Measurements from ENCODE around the gene TSEN54. TPM values are rescaled to one million over a fixed set of nuclear protein-coding genes. Genes with fewer than 3 reads are reported as not detected.

TSEN54 gene
- polyA plus RNA-seq, 1 donor (not counting 4 experiments of a cell fraction or from before 2014, with no cell fraction given): 24.1 TPM

- no peak overlapping the region for H3K27ac ChIP-seq (ENCODE audit: control insufficient read depth, insufficient read depth, low read length)
- no peak overlapping the region for H2AFZ ChIP-seq (ENCODE audit: control insufficient read depth, low read length)
- H3K9me3 ChIP-seq (ENCODE audit: control insufficient read depth, low read depth, low read length): no peaks in the 10 kb centered on the region
- H4K20me1 ChIP-seq (ENCODE audit: control insufficient read depth, extremely low read depth, insufficient read depth, low read length): no peaks in the 10 kb centered on the region
- no peak for DNase-seq (ENCODE audit: low read depth, low spot score)
- H3K4me3 ChIP-seq (ENCODE audit: control insufficient read depth in 2 of 3, extremely low read depth in 1 of 3, insufficient read depth in 2 of 3, low read depth in 1 of 3, low read length in 3 of 3): no peak overlapping the region
- dilution Hi-C loops (cut with MboI; ENCODE audit: extremely low pct_ligation_motif_present, low sequenced_read_pairs): no loop called here
- no peaks in the 10 kb centered on the region for H3K9me1 ChIP-seq (ENCODE audit: control insufficient read depth, extremely low read depth, insufficient read depth, low read length)
- no peak overlapping the region for H3K9ac ChIP-seq (ENCODE audit: control insufficient read depth, extremely low read depth, insufficient read depth, low read length)
- H3K27me3 ChIP-seq (ENCODE audit: control insufficient read depth, extremely low read depth, insufficient read depth, low read length): no peaks in the 10 kb centered on the region
- no peak overlapping the region for H3K4me2 ChIP-seq (ENCODE audit: control insufficient read depth, extremely low read depth, insufficient read depth, low read depth, low read length)
- no peak for FAIRE-seq
- no peaks in the 10 kb centered on the region for H3K4me1 ChIP-seq (ENCODE audit: control insufficient read depth, extremely low read depth, insufficient read depth, low read length)
- H3K79me2 ChIP-seq (ENCODE audit: control insufficient read depth, insufficient read depth, low read length): no peaks in the 10 kb centered on the region
- no peak for TF ChIP-seq CTCF (optimal IDR thresholded peaks at IDR 0.05 in 1 of 3, IDR thresholded peaks at IDR 0.05 in 1 of 3, conservative IDR thresholded peaks at IDR 0.05 in 1 of 3; ENCODE audit: extremely low read depth in 1 of 3, insufficient read depth in 2 of 3, low read length in 3 of 3)
- TF ChIP-seq EZH2 (IDR thresholded peaks at IDR 0.05; ENCODE audit: low read length): no peak
- peaks cover 3 to 20% of the 10 kb centered on the region in 2 experiments for H3K36me3 ChIP-seq (ENCODE audit: control insufficient read depth in 2 of 2, extremely low read depth in 1 of 2, insufficient read depth in 2 of 2, low read length in 2 of 2)
Observed at GRCh38 chr17:75563063-75563758, 46.9 kb downstream of the TSEN54 start.

GRCh38 chr17:75564195-75564594 lies 47.9 kb downstream of the TSEN54 start:
- dilution Hi-C loops (cut with MboI; ENCODE audit: extremely low pct_ligation_motif_present, low sequenced_read_pairs): no loop called here
- Histone ChIP-seq H4K20me1 (ENCODE audit: control insufficient read depth, extremely low read depth, insufficient read depth, low read length) (no peaks in the 10 kb centered on the region), H3K4me2 (ENCODE audit: control insufficient read depth, extremely low read depth, insufficient read depth, low read depth, low read length) (no peak overlapping the region), H3K36me3 (ENCODE audit: control insufficient read depth in 2 of 2, extremely low read depth in 1 of 2, insufficient read depth in 2 of 2, low read length in 2 of 2) (peaks cover 7 to 26% of the 10 kb centered on the region in 2 experiments), H3K27ac (ENCODE audit: control insufficient read depth, insufficient read depth, low read length) (no peak overlapping the region), H3K9me3 (ENCODE audit: control insufficient read depth, low read depth, low read length) (no peaks in the 10 kb centered on the region), H2AFZ (ENCODE audit: control insufficient read depth, low read length) (no peak overlapping the region), H3K27me3 (ENCODE audit: control insufficient read depth, extremely low read depth, insufficient read depth, low read length) (no peaks in the 10 kb centered on the region), H3K79me2 (ENCODE audit: control insufficient read depth, insufficient read depth, low read length) (no peaks in the 10 kb centered on the region), H3K4me3 (ENCODE audit: control insufficient read depth in 2 of 3, extremely low read depth in 1 of 3, insufficient read depth in 2 of 3, low read depth in 1 of 3, low read length in 3 of 3) (no peak overlapping the region), H3K9me1 (ENCODE audit: control insufficient read depth, extremely low read depth, insufficient read depth, low read length) (no peaks in the 10 kb centered on the region), H3K4me1 (ENCODE audit: control insufficient read depth, extremely low read depth, insufficient read depth, low read length) (no peaks in the 10 kb centered on the region), H3K9ac (ENCODE audit: control insufficient read depth, extremely low read depth, insufficient read depth, low read length) (no peak overlapping the region)
- no peak for FAIRE-seq
- no peak for DNase-seq (ENCODE audit: low read depth, low spot score)
- TF ChIP-seq EZH2 (IDR thresholded peaks at IDR 0.05; ENCODE audit: low read length): no peak
- no peak for TF ChIP-seq CTCF (optimal IDR thresholded peaks at IDR 0.05 in 1 of 3, IDR thresholded peaks at IDR 0.05 in 1 of 3, conservative IDR thresholded peaks at IDR 0.05 in 1 of 3; ENCODE audit: extremely low read depth in 1 of 3, insufficient read depth in 2 of 3, low read length in 3 of 3)

All from keratinocyte (primary cell).